GM23338 (cell line): Measurements from ENCODE around the gene FXN. TPM values are rescaled to one million over a fixed set of nuclear protein-coding genes. Genes with fewer than 3 reads are reported as not detected.

Experiments used
- ATAC-seq: fragments of 200-7000 bp; cut with Tn5 transposase; 3 replicates; pipeline ENCODE4 v1.9.1; 2020
- DNase-seq: peaks from one replicate; pipeline ENCODE4 v3.0.0-alpha.2; 2015; ENCODE audit warnings: low spot score
- H2AFZ ChIP-seq: fragments of 200-600 bp; sonication (generic); 2 replicates; pipeline ENCODE4 v1.8.0; 2016; ENCODE audit warnings: antibody characterized with exemption, mild to moderate bottlenecking, moderate library complexity
- H3F3A ChIP-seq: fragments of 200-600 bp; sonication (generic); replicated peaks from 2 replicates; pipeline ENCODE4 v1.8.0; 2017; ENCODE audit warnings: antibody characterized with exemption, mixed run types, low read depth
- H3K27ac ChIP-seq: fragments of 200-600 bp; sonication (generic); 2 replicates; pipeline ENCODE4 v1.6.1; 2016; ENCODE audit warnings: low read depth
- H3K27me3 ChIP-seq: fragments of 200-600 bp; sonication (generic); 2 replicates; pipeline ENCODE4 v1.8.0; 2016; ENCODE audit warnings: mild to moderate bottlenecking, mixed run types, moderate library complexity; ENCODE audit not compliant: insufficient read depth
- H3K36me3 ChIP-seq: fragments of 200-600 bp; sonication (generic); 2 replicates; pipeline ENCODE4 v1.8.0; 2016; ENCODE audit warnings: mild to moderate bottlenecking; ENCODE audit not compliant: insufficient read depth
- H3K4me1 ChIP-seq: fragments of 200-600 bp; sonication (generic); 2 replicates; pipeline ENCODE4 v1.8.0; 2016; ENCODE audit warnings: mild to moderate bottlenecking, moderate library complexity; ENCODE audit not compliant: insufficient read depth
- H3K4me2 ChIP-seq: fragments of 200-600 bp; sonication (generic); 2 replicates; pipeline ENCODE4 v1.7.1; 2017; ENCODE audit warnings: mixed run types
- H3K4me3 ChIP-seq: fragments of 200-600 bp; sonication (generic); 2 replicates; pipeline ENCODE4 v1.6.1; 2016; ENCODE audit warnings: mixed run types
- H3K79me2 ChIP-seq: fragments of 200-600 bp; sonication (generic); replicated peaks from 2 replicates; pipeline ENCODE4 v1.8.0; 2017; ENCODE audit warnings: mild to moderate bottlenecking; ENCODE audit not compliant: insufficient read depth
- H3K9me2 ChIP-seq: fragments of 200-600 bp; sonication (generic); 2 replicates; pipeline ENCODE4 v1.8.0; 2017; ENCODE audit not compliant: insufficient read depth
- H4K20me1 ChIP-seq: fragments of 200-600 bp; sonication (generic); replicated peaks from 2 replicates; pipeline ENCODE4 v1.8.0; 2017; ENCODE audit warnings: mild to moderate bottlenecking; ENCODE audit not compliant: insufficient read depth
- H3K27ac Mint-ChIP-seq: 2 replicates; pipeline ENCODE4 v1.8.0; 2020; ENCODE audit warnings: inconsistent platforms, mild to moderate bottlenecking, moderate library complexity, mixed read lengths
- H3K27me3 Mint-ChIP-seq: 3 replicates; pipeline ENCODE4 v1.8.0; 2022; ENCODE audit warnings: low read depth, mild to moderate bottlenecking, moderate library complexity, mixed read lengths, inconsistent platforms; ENCODE audit not compliant: insufficient read depth, poor library complexity
- H3K36me3 Mint-ChIP-seq: 3 replicates; pipeline ENCODE4 v1.8.0; 2021; ENCODE audit warnings: low read depth, mild to moderate bottlenecking, inconsistent platforms, moderate library complexity, mixed read lengths
- H3K4me1 Mint-ChIP-seq: 3 replicates; pipeline ENCODE4 v1.8.0; 2020; ENCODE audit warnings: mild to moderate bottlenecking, inconsistent platforms, mixed read lengths
- H3K4me3 Mint-ChIP-seq: 3 replicates; pipeline ENCODE4 v1.8.0; 2021; ENCODE audit warnings: moderate library complexity, mild to moderate bottlenecking, inconsistent platforms, mixed read lengths
- H3K9me3 Mint-ChIP-seq: 3 replicates; pipeline ENCODE4 v1.8.0; 2020; ENCODE audit warnings: moderate library complexity, mild to moderate bottlenecking, inconsistent platforms, mixed read lengths
- CREB1 ChIP-seq: fragments of 250-450 bp; sonication (Bioruptor Pico); IDR thresholded peaks from 2 replicates; pipeline ENCODE4 v1.5.0; 2020; ENCODE audit warnings: low read depth, mild to moderate bottlenecking, moderate library complexity
- EZH2 ChIP-seq: fragments of 200-600 bp; sonication (generic); IDR thresholded peaks from one replicate; pipeline ENCODE4 v1.8.0; 2017; ENCODE audit warnings: antibody characterized with exemption, mild to moderate bottlenecking, low read depth; ENCODE audit not compliant: unreplicated experiment
- EZH2phosphoT487 ChIP-seq: fragments of 200-600 bp; sonication (generic); IDR thresholded peaks from one replicate; pipeline ENCODE4 v1.8.1; 2018; ENCODE audit warnings: antibody characterized with exemption; ENCODE audit not compliant: unreplicated experiment
- JUNB ChIP-seq: IDR thresholded peaks from one replicate; pipeline ENCODE4 v1.6.1; 2016; ENCODE audit warnings: antibody characterized with exemption; ENCODE audit not compliant: unreplicated experiment
- NANOG ChIP-seq: IDR thresholded peaks from 2 replicates; pipeline ENCODE4 v1.6.1; 2016; ENCODE audit warnings: antibody characterized with exemption, borderline replicate concordance
- POLR2AphosphoS5 ChIP-seq: IDR thresholded peaks from 2 replicates; pipeline ENCODE4 v1.6.1; 2016; ENCODE audit warnings: antibody characterized with exemption, low read depth
- STAT1 ChIP-seq: IDR thresholded peaks from one replicate; pipeline ENCODE4 v1.6.1; 2016; ENCODE audit warnings: antibody characterized with exemption; ENCODE audit not compliant: unreplicated experiment
- ZNF114 ChIP-seq: fragments of 250-450 bp; sonication (Bioruptor Pico); IDR thresholded peaks from 2 replicates; pipeline ENCODE4 v1.5.0; 2020; ENCODE audit warnings: mild to moderate bottlenecking, moderate library complexity
- ZNF331 ChIP-seq: fragments of 250-450 bp; sonication (Bioruptor Pico); IDR thresholded peaks from 2 replicates; pipeline ENCODE4 v1.5.0; 2020; ENCODE audit warnings: low read depth, mild to moderate bottlenecking, moderate library complexity
- polyA plus RNA-seq: library from polyadenylated mRNA; unstranded; fragments of >200 nt; fragmentation: Nextera tagmentation; extraction: Ambion mirVana; gene quantifications from 2 replicates; pipeline ENCODE4 v1.2.1, GENCODE V29; 2016
- total RNA-seq: library from RNA; depleted of rRNA; stranded (reverse); fragments of >200 nt; shearing (Covaris generic); gene quantifications from 2 replicates; pipeline ENCODE4 v1.2.3, GENCODE V29; 2014
- TF ChIP-seq, protein P1 (sequence below): IDR thresholded peaks from 2 replicates; pipeline ENCODE4 v1.6.1; 2016; ENCODE audit warnings: antibody characterized with exemption
- TF ChIP-seq, protein P2 (sequence below), 2 experiments: fragments of 200-600 bp in 1 of 2; sonication (generic) in 1 of 2; conservative IDR thresholded peaks; 2 replicates each; pipeline versions ENCODE4 v1.5.1 to v1.6.1; 2016 to 2017; ENCODE audit warnings: antibody characterized with exemption in 2 of 2, low read depth in 2 of 2, mild to moderate bottlenecking in 2 of 2, moderate library complexity in 1 of 2
- TF ChIP-seq, protein P3 (sequence below): IDR thresholded peaks from one replicate; pipeline ENCODE4 v1.6.1; 2018; ENCODE audit warnings: antibody characterized with exemption; ENCODE audit not compliant: unreplicated experiment
- TF ChIP-seq, protein P4 (sequence below): fragments of 250-450 bp; sonication (Bioruptor Pico); IDR thresholded peaks from 2 replicates; pipeline ENCODE4 v1.5.0; 2020; ENCODE audit warnings: mild to moderate bottlenecking, moderate library complexity

FXN gene
- total and polyA plus RNA-seq, 2 experiments from 2014 or later: 26.1 to 66.4 TPM

DNA sequence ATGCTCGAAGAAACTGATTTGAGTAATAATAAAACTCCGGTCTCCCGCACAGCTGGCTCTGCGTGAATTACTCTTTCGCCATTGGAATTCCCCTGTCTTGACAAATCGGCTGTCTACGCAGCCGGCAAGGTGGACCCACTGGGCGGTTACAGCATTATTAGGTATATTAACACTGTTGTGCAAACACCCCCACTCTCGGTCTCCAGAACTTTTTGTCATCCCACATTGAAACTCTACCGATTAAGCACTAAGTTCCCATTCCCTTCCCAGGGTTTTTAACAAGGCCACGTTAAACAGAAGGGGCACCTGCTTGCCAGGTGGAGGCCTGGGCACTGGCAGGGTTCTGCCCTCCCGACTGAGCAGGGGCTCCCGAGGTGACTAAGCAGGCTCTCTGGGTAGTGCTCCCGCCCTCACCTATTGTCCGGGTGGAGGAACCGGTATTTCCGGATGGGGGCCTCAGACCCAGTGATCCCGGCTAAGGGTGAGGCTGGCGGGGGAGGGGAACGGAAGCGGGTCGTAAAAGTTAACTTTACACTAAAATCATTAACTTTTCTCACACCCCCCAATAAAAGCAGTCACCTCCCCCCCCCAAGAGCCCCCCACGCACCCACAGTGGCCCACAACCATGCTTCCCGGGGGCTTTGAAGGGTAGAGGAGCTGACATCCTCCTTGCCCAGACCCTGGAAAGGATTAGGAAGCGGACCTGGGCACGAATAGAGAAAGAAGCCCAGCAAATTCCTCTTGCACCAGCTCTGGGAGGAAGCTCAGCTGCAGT is 85.0 kb downstream of the FXN start:
- peak; percentile 74 for ATAC-seq

More for the DNA sequence above, 85.0 kb downstream of the FXN start:
- peak overlapping the region; percentile 95 for H3K4me3 Mint-ChIP-seq
- peak overlapping the region; percentile 99 for H3K27ac Mint-ChIP-seq
- H3K79me2 ChIP-seq: peaks cover 7% of the 10 kb centered on the region
- no peak overlapping the region for H2AFZ ChIP-seq
- peaks cover 25% of the 10 kb centered on the region; the same call in 1 of the 2 replicates for H3F3A ChIP-seq
- no peak for TF ChIP-seq NANOG
- TF ChIP-seq, protein P1, sequence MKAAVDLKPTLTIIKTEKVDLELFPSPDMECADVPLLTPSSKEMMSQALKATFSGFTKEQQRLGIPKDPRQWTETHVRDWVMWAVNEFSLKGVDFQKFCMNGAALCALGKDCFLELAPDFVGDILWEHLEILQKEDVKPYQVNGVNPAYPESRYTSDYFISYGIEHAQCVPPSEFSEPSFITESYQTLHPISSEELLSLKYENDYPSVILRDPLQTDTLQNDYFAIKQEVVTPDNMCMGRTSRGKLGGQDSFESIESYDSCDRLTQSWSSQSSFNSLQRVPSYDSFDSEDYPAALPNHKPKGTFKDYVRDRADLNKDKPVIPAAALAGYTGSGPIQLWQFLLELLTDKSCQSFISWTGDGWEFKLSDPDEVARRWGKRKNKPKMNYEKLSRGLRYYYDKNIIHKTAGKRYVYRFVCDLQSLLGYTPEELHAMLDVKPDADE: peak; percentile 78
- no peak for TF ChIP-seq ZNF331
- TF ChIP-seq STAT1: no peak
- TF ChIP-seq, protein P2, sequence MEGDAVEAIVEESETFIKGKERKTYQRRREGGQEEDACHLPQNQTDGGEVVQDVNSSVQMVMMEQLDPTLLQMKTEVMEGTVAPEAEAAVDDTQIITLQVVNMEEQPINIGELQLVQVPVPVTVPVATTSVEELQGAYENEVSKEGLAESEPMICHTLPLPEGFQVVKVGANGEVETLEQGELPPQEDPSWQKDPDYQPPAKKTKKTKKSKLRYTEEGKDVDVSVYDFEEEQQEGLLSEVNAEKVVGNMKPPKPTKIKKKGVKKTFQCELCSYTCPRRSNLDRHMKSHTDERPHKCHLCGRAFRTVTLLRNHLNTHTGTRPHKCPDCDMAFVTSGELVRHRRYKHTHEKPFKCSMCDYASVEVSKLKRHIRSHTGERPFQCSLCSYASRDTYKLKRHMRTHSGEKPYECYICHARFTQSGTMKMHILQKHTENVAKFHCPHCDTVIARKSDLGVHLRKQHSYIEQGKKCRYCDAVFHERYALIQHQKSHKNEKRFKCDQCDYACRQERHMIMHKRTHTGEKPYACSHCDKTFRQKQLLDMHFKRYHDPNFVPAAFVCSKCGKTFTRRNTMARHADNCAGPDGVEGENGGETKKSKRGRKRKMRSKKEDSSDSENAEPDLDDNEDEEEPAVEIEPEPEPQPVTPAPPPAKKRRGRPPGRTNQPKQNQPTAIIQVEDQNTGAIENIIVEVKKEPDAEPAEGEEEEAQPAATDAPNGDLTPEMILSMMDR (conservative IDR thresholded peaks at IDR 0.05; ENCODE audit: low read depth in 2 of 2): no peak
- TF ChIP-seq, protein P3, sequence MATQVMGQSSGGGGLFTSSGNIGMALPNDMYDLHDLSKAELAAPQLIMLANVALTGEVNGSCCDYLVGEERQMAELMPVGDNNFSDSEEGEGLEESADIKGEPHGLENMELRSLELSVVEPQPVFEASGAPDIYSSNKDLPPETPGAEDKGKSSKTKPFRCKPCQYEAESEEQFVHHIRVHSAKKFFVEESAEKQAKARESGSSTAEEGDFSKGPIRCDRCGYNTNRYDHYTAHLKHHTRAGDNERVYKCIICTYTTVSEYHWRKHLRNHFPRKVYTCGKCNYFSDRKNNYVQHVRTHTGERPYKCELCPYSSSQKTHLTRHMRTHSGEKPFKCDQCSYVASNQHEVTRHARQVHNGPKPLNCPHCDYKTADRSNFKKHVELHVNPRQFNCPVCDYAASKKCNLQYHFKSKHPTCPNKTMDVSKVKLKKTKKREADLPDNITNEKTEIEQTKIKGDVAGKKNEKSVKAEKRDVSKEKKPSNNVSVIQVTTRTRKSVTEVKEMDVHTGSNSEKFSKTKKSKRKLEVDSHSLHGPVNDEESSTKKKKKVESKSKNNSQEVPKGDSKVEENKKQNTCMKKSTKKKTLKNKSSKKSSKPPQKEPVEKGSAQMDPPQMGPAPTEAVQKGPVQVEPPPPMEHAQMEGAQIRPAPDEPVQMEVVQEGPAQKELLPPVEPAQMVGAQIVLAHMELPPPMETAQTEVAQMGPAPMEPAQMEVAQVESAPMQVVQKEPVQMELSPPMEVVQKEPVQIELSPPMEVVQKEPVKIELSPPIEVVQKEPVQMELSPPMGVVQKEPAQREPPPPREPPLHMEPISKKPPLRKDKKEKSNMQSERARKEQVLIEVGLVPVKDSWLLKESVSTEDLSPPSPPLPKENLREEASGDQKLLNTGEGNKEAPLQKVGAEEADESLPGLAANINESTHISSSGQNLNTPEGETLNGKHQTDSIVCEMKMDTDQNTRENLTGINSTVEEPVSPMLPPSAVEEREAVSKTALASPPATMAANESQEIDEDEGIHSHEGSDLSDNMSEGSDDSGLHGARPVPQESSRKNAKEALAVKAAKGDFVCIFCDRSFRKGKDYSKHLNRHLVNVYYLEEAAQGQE: peak; percentile 37
- TF ChIP-seq ZNF114 (CRISPR knock-in tag): no peak
- TF ChIP-seq JUNB: no peak
- TF ChIP-seq EZH2phosphoT487: no peak
- TF ChIP-seq POLR2AphosphoS5: peak; percentile 64
- TF ChIP-seq CREB1: peak; percentile 39; the same call in 1 of the 2 replicates
- no peak for TF ChIP-seq EZH2
- TF ChIP-seq, protein P4, sequence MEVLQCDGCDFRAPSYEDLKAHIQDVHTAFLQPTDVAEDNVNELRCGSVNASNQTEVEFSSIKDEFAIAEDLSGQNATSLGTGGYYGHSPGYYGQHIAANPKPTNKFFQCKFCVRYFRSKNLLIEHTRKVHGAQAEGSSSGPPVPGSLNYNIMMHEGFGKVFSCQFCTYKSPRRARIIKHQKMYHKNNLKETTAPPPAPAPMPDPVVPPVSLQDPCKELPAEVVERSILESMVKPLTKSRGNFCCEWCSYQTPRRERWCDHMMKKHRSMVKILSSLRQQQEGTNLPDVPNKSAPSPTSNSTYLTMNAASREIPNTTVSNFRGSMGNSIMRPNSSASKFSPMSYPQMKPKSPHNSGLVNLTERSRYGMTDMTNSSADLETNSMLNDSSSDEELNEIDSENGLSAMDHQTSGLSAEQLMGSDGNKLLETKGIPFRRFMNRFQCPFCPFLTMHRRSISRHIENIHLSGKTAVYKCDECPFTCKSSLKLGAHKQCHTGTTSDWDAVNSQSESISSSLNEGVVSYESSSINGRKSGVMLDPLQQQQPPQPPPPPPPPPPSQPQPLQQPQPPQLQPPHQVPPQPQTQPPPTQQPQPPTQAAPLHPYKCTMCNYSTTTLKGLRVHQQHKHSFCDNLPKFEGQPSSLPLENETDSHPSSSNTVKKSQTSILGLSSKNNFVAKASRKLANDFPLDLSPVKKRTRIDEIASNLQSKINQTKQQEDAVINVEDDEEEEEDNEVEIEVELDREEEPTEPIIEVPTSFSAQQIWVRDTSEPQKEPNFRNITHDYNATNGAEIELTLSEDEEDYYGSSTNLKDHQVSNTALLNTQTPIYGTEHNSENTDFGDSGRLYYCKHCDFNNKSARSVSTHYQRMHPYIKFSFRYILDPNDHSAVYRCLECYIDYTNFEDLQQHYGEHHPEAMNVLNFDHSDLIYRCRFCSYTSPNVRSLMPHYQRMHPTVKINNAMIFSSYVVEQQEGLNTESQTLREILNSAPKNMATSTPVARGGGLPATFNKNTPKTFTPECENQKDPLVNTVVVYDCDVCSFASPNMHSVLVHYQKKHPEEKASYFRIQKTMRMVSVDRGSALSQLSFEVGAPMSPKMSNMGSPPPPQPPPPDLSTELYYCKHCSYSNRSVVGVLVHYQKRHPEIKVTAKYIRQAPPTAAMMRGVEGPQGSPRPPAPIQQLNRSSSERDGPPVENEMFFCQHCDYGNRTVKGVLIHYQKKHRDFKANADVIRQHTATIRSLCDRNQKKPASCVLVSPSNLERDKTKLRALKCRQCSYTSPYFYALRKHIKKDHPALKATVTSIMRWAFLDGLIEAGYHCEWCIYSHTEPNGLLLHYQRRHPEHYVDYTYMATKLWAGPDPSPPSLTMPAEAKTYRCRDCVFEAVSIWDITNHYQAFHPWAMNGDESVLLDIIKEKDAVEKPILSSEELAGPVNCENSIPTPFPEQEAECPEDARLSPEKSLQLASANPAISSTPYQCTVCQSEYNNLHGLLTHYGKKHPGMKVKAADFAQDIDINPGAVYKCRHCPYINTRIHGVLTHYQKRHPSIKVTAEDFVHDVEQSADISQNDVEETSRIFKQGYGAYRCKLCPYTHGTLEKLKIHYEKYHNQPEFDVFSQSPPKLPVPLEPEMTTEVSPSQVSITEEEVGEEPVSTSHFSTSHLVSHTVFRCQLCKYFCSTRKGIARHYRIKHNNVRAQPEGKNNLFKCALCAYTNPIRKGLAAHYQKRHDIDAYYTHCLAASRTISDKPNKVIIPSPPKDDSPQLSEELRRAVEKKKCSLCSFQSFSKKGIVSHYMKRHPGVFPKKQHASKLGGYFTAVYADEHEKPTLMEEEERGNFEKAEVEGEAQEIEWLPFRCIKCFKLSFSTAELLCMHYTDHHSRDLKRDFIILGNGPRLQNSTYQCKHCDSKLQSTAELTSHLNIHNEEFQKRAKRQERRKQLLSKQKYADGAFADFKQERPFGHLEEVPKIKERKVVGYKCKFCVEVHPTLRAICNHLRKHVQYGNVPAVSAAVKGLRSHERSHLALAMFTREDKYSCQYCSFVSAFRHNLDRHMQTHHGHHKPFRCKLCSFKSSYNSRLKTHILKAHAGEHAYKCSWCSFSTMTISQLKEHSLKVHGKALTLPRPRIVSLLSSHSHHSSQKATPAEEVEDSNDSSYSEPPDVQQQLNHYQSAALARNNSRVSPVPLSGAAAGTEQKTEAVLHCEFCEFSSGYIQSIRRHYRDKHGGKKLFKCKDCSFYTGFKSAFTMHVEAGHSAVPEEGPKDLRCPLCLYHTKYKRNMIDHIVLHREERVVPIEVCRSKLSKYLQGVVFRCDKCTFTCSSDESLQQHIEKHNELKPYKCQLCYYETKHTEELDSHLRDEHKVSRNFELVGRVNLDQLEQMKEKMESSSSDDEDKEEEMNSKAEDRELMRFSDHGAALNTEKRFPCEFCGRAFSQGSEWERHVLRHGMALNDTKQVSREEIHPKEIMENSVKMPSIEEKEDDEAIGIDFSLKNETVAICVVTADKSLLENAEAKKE (CRISPR knock-in tag): no peak
- peak; percentile 97 for DNase-seq
- H3K27ac ChIP-seq: peak overlapping the region; percentile 100
- peaks cover 16% of the 10 kb centered on the region for H3K4me1 Mint-ChIP-seq
- no peaks in the 10 kb centered on the region for H3K9me2 ChIP-seq
- peaks cover 15% of the 10 kb centered on the region for H3K27me3 Mint-ChIP-seq
- peaks cover 9% of the 10 kb centered on the region for H3K4me1 ChIP-seq
- no peaks in the 10 kb centered on the region for H3K36me3 Mint-ChIP-seq
- no peaks in the 10 kb centered on the region for H3K9me3 Mint-ChIP-seq
- H3K36me3 ChIP-seq: no peaks in the 10 kb centered on the region
- H3K4me2 ChIP-seq: peak overlapping the region; percentile 79
- peak overlapping the region; percentile 86 for H3K4me3 ChIP-seq
- no peaks in the 10 kb centered on the region for H3K27me3 ChIP-seq
- no peaks in the 10 kb centered on the region for H4K20me1 ChIP-seq
